Activated naive CD8-positive, alpha-beta T cell treated with anti-CD3 and anti-CD28 coated beads for 36 hours (primary cell): ENCODE data around the gene INIP. TPM values are rescaled to one million over a fixed set of nuclear protein-coding genes. Genes with fewer than 3 reads are reported as not detected.
"Not testable (repeated sequence)": the region's sequence is repeated elsewhere in the genome, so short reads cannot be mapped to it uniquely, and the experiment has no call there.

Source experiments
- DNase-seq: peaks from one replicate; pipeline ENCODE4 v3.0.0; 2021
- H3K27ac Mint-ChIP-seq: one replicate; pipeline ENCODE4 v1.8.0; 2022; ENCODE audit warnings: mild to moderate bottlenecking, moderate library complexity, mixed read lengths
- H3K27me3 Mint-ChIP-seq: one replicate; pipeline ENCODE4 v1.8.0; 2022; ENCODE audit warnings: mild to moderate bottlenecking, mixed read lengths
- H3K36me3 Mint-ChIP-seq: one replicate; pipeline ENCODE4 v1.8.0; 2021; ENCODE audit warnings: mild to moderate bottlenecking, mixed read lengths
- H3K4me1 Mint-ChIP-seq: one replicate; pipeline ENCODE4 v1.8.0; 2021; ENCODE audit warnings: mixed read lengths
- H3K4me3 Mint-ChIP-seq: one replicate; pipeline ENCODE4 v1.8.0; 2022; ENCODE audit warnings: mild to moderate bottlenecking, moderate library complexity, mixed read lengths
- H3K9me3 Mint-ChIP-seq: one replicate; pipeline ENCODE4 v1.8.0; 2022; ENCODE audit warnings: mixed read lengths
- total RNA-seq, 2 experiments: library from RNA; stranded (reverse); gene quantifications; one replicate each; pipeline ENCODE4 v1.2.3, GENCODE V29; 2021

INIP gene
- total RNA-seq, 2 experiments from 2014 or later, result 36.8 to 38.6 TPM

DNA sequence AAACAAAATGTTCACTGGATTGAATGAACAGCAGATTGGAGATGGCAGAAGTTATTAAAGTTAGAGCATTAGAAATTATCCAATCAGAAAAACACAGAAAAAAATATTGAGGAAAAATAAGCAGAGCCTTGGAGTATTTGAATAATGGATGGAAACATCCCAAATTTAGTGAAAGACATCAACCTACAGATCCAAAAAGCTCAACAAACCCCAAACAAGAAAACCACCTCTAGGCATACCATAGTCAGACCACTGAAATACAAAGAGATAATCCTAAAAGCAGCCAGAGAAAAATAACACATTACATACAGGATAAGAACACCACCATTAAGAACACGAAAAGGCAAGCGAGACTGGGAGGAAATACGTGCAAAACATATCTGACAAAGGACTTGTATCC, 5.2 kb downstream of the INIP start:
- Mint-ChIP-seq H3K36me3 (peaks cover 26% of the 10 kb centered on the region), H3K27me3 (no peaks in the 10 kb centered on the region), H3K4me1 (peaks cover 40% of the 10 kb centered on the region), H3K4me3 (no peak overlapping the region), H3K27ac (no peak overlapping the region), H3K9me3 (no peaks in the 10 kb centered on the region)
- no peak for DNase-seq

DNA sequence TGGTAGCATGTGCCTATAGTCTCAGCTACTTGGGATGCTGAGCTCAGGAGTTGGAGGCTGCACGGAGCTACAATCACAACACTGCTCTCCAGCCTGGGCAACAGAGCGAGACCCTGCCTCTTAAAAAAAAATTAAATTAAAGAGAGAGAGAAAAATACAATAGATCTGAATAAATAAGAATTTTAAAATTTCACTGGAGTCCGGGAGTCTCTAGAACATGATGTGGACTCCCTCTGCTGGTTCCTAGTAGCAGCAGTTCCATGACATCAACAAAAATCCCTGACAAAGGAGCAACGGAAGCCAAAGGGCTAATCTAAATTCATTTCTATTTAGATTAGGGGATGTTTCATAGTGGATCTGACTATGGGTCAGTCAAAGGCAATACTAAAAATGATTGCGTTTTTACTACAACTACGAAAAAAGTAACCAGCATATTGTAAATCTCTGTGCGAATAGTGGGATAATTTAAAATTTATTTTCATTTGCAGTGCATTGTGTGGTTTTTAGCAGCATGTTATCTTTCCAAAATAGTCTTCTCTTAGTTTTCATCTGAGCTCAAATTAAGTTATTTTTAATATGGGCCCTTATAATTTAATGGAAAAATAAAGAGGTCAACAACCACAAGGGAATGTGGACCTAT, 6.7 kb downstream of the INIP start:
- peaks cover 28% of the 10 kb centered on the region for H3K36me3 Mint-ChIP-seq
- no peaks in the 10 kb centered on the region for H3K9me3 Mint-ChIP-seq
- no peak overlapping the region for H3K4me3 Mint-ChIP-seq
- no peak for DNase-seq
- peaks cover 37% of the 10 kb centered on the region for H3K4me1 Mint-ChIP-seq
- H3K27ac Mint-ChIP-seq, result no peak overlapping the region
- H3K27me3 Mint-ChIP-seq, result no peaks in the 10 kb centered on the region

DNA sequence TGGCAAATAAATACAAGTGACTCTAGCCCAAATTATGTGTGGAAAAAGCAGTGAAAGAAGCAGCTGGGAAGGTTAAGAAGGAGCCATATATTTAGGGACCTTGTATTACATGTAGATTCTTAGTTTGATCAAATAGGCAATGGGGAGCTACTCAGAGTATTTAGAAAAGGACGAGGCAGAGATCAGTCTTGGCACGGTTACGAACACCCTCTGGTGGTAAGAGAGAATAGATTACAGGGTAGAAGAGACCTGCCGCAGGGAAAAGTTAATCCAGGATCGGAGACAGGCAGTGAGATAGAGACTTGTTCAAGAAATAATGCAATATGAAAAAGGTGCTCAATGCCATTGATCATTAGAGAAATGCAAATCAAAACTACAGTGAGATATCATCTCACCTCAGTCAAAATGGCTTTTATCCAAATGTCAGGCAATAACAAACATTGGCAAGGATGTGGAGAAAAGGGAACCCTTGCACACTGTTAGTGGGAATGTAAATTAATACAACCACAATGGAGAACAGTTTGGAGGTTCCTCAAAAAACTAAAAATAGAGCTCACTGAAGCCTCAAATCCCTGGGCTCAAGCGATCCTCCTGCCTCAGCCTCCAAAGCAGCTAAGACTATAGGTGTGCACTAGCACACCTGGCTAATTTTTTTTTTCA, 12.0 kb downstream of the INIP start:
- no peak overlapping the region for H3K4me3 Mint-ChIP-seq
- no peak for DNase-seq
- H3K27ac Mint-ChIP-seq, result no peak overlapping the region
- peaks cover 20% of the 10 kb centered on the region for H3K36me3 Mint-ChIP-seq
- no peaks in the 10 kb centered on the region for H3K27me3 Mint-ChIP-seq
- no peaks in the 10 kb centered on the region for H3K9me3 Mint-ChIP-seq
- H3K4me1 Mint-ChIP-seq, result peaks cover 25% of the 10 kb centered on the region

DNA sequence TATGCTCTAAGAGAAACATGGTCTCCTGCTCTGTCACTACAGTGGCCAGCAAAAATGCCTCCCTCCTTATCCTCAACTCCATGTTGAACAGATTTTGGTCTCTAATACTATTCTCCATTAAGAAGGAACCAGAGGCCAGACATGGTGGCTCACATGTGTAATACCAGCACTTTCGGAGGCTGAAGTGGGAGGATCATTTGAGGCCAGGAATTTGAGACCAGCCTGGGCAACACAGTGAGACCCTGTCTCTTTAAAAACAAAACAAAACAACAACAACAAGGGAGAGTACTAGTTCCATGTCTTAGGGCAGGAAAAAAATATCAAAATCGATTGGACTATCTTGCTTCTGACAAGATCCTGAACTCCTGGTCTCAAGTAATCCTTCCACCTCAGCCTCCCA, 14.6 kb downstream of the INIP start:
- peaks cover 26% of the 10 kb centered on the region for H3K4me1 Mint-ChIP-seq
- DNase-seq, result no peak
- no peaks in the 10 kb centered on the region for H3K27me3 Mint-ChIP-seq
- H3K27ac Mint-ChIP-seq, result no peak overlapping the region
- H3K9me3 Mint-ChIP-seq, result no peaks in the 10 kb centered on the region
- H3K36me3 Mint-ChIP-seq, result peaks cover 24% of the 10 kb centered on the region
- H3K4me3 Mint-ChIP-seq, result no peak overlapping the region

DNA sequence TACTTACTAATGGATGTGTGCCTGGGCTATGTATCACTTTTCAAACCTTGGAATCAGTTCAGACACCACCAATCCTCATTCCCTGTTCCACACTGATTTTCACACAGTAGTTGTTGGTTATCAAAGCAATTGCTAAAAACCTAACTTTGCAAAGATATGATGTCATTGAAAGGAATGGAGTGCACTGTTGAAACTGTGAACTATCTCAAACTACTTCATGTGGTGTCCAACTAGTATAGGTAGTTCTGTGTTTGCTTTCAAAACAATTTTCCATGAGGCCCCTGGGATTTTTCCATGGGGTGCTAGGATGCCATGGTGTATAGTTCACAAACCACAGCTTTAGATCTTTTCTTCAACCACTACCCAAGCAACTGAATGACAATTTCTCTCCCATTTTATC, 17.8 kb downstream of the INIP start:
- H3K27me3 Mint-ChIP-seq, result no peaks in the 10 kb centered on the region

DNA sequence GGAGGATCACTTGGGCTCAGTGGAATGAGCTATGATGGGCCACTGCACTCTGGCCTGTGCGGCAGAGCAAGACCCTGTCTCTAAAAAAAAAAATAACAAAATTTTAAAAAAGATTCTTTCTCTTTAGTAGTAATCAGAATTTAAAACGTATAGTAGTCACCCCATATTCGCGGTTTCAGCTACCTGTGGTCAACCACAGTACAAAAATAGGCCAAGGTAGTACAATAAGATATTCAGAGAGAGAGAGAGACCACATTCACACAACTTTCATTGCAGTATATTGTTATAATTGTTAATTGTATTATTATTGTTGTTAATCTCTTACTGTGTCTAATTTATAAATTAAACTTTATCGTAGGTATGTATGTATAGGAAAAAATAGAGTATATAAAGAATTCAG, 18.7 kb downstream of the INIP start:
- no peak overlapping the region for H3K4me3 Mint-ChIP-seq
- H3K9me3 Mint-ChIP-seq, result no peaks in the 10 kb centered on the region
- peak; percentile 20 for DNase-seq
- H3K27ac Mint-ChIP-seq, result no peak overlapping the region
- H3K36me3 Mint-ChIP-seq, result peaks cover 34% of the 10 kb centered on the region
- peaks cover 24% of the 10 kb centered on the region for H3K4me1 Mint-ChIP-seq
- no peaks in the 10 kb centered on the region for H3K27me3 Mint-ChIP-seq

More for the DNA sequence above, 17.8 kb downstream of the INIP start:
- Mint-ChIP-seq H3K4me1 (peaks cover 24% of the 10 kb centered on the region), H3K9me3 (no peaks in the 10 kb centered on the region), H3K4me3 (no peak overlapping the region), H3K27ac (peak overlapping the region; percentile 29), H3K36me3 (peaks cover 34% of the 10 kb centered on the region)
- no peak for DNase-seq

DNA sequence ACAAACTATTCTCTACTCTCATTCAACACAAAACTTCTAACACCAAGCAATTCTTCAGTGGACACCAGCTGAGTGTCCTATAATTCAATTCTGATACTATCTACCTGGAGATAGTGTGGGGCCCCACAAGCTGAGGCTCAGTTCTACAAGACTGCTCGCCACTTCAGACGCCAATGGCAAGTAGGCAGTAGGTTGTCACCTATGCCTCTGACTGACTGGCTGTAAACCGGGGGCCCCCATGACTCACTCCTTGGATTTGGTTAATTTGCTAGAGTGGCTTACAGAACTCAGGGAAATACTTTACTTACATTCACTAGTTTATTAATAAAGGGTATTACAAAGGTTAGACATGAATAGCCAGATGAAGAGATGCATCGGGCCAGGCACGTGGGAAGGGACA, 21.5 kb downstream of the INIP start:
- no peaks in the 10 kb centered on the region for H3K27me3 Mint-ChIP-seq
- no peak overlapping the region for H3K4me3 Mint-ChIP-seq
- H3K36me3 Mint-ChIP-seq, result peaks cover 39% of the 10 kb centered on the region
- H3K9me3 Mint-ChIP-seq, result no peaks in the 10 kb centered on the region
- no peak for DNase-seq
- H3K4me1 Mint-ChIP-seq, result peaks cover 24% of the 10 kb centered on the region
- no peak overlapping the region for H3K27ac Mint-ChIP-seq

DNA sequence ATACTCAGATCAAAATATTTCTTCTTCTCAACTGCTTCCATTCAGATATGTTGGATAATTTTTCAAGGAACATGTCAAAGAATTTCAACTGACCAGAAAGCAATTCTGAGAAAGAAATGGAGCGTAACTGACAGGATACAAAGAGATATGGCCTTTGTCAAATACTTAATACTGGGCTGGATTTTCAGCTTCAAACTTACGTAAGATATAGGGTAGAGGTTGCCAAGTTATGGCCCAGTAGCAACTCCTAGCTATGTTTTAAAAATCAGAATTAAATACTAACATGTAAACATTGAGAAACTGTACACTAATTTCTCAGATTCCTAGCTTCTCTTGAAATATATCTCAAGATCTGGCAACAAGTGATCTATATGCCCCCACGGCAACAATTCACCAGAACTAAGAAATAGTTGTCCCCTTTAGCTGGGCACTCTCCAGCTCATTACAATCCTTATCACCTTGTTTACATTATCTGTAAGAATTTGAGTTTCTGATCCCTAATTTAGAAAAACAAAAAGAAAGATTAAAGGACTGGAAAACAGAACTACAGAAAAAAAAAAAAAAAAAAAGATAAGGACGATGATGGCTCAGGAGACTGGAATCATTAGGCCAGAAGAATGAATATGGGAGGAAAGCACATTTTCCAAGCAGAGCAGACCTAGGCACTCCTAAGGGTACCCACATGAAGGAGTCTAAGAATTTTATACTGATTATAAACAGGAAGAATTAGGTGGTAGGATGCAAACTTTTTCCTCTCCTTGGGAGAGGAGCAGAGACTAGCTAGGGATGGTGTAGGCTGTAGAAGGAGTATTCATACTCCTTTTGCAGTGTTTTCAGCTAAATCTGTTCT, 23.0 kb downstream of the INIP start:
- H3K27ac Mint-ChIP-seq, result no peak overlapping the region
- DNase-seq, result no peak
- H3K27me3 Mint-ChIP-seq, result no peaks in the 10 kb centered on the region
- H3K4me3 Mint-ChIP-seq, result no peak overlapping the region
- H3K4me1 Mint-ChIP-seq, result peaks cover 19% of the 10 kb centered on the region
- H3K36me3 Mint-ChIP-seq, result peaks cover 33% of the 10 kb centered on the region
- H3K9me3 Mint-ChIP-seq, result no peaks in the 10 kb centered on the region

DNA sequence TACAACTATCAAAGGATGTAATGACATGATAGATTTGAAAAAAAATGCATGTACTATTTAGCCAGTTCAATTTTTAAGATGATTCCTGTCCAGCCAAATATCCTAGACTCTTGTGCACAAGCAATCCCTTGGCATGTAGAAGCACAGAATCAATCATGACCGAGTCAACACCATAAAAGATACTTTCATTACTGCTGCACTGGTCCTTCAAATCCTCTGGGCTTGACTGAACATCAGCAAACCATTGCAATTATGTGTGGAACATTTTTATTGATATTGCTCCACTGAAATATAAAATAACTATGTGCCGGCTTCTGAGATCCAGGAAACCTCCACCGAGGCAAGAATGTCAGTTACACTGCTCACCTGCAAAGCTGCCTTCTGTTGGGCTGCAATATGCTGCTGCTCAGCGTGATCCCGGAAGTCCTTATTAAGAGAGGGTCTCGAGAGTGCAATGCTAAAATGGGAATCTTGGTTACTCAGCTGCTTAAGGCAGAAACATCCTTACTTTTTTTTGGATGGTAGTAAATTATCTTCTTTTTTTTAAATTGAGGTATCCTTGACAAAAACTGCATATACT, 28.7 kb downstream of the INIP start:
- Mint-ChIP-seq H3K36me3 (peaks cover 18% of the 10 kb centered on the region), H3K27ac (no peak overlapping the region), H3K4me1 (peaks cover 2% of the 10 kb centered on the region), H3K4me3 (no peak overlapping the region), H3K9me3 (no peaks in the 10 kb centered on the region), H3K27me3 (no peaks in the 10 kb centered on the region)
- no peak for DNase-seq

DNA sequence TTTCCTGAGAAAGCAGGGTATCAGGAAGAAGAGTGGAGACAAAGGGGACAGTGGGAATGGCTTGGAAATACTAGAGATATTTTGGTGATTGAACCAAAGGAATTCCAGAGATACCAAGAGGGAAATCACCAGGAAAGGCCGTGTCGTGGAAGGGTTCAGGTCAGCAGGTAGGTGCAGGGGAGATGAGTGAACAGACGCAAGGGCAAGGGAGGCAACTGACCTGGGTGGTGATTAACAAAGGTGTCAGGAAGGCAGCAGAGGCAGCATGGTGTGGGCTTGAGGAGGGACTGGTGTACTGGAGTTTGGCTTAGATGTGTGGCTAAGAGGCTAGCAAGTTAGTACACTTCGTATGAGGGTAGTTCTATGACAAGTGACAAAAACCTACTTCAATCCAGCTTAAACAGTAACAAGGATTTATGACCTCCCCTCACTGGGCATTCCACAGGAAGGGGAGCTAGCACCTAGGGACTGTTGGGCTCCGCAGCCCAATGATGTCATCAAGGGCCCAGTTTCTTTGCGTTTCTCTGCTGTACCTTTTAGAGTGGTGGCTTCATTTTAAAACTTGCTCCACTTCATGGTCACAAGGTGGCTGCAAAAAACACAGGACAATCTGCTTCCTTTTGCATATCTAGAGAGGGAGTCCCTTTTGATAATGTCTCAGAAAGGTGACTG, 37.0 kb downstream of the INIP start:
- Mint-ChIP-seq H3K9me3 (peaks cover 11% of the 10 kb centered on the region), H3K4me3 (no peak overlapping the region), H3K27ac (no peak overlapping the region), H3K36me3 (peaks cover 14% of the 10 kb centered on the region), H3K27me3 (no peaks in the 10 kb centered on the region), H3K4me1 (peaks cover 4% of the 10 kb centered on the region)
- DNase-seq, result no peak

DNA sequence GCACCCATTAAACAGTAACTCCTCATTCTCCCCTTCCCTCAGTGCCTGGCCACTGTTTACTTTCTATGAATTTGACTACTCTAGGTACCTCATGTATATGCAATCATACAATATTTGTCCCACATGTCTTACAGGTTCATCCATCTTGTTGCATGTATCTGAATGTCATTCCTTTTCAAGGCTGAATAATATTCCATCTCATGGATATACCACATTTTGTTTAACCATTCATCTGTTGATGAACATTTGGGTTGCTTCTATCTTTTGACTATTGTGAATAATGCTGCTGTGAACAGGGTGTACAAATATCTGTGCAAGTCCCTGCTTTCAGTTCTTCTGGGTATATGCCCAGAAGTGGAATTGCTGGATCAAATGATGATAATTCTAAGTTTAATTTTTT, 40.9 kb downstream of the INIP start:
- H3K4me1 Mint-ChIP-seq, result no peaks in the 10 kb centered on the region
- no peak overlapping the region for H3K4me3 Mint-ChIP-seq
- H3K36me3 Mint-ChIP-seq, result peaks cover 5% of the 10 kb centered on the region
- H3K27ac Mint-ChIP-seq, result no peak overlapping the region
- peaks cover 8% of the 10 kb centered on the region for H3K9me3 Mint-ChIP-seq
- no peaks in the 10 kb centered on the region for H3K27me3 Mint-ChIP-seq
- no peak for DNase-seq

DNA sequence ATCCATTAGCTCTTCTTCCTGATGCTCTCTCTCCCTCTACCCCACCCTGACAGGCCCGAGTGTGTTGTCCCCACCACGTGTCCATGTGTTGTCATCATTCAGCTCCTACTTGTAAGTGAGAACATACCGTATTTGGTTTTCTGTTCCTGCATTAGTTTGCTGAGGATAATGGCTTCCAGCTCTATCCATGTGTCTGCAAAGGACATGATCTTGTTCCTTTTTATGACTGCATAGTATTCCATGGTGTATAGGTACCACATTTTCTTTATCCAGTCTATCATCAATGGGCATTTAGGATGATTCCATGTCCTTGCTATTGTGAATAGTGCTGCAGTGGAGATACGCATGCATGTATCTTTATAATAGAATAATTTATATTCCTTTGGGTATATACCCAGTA, 44.7 kb downstream of the INIP start:
- not testable (repeated sequence) for H3K27ac Mint-ChIP-seq, H3K4me1 Mint-ChIP-seq, DNase-seq, H3K27me3 Mint-ChIP-seq, H3K4me3 Mint-ChIP-seq, H3K9me3 Mint-ChIP-seq, H3K36me3 Mint-ChIP-seq

DNA sequence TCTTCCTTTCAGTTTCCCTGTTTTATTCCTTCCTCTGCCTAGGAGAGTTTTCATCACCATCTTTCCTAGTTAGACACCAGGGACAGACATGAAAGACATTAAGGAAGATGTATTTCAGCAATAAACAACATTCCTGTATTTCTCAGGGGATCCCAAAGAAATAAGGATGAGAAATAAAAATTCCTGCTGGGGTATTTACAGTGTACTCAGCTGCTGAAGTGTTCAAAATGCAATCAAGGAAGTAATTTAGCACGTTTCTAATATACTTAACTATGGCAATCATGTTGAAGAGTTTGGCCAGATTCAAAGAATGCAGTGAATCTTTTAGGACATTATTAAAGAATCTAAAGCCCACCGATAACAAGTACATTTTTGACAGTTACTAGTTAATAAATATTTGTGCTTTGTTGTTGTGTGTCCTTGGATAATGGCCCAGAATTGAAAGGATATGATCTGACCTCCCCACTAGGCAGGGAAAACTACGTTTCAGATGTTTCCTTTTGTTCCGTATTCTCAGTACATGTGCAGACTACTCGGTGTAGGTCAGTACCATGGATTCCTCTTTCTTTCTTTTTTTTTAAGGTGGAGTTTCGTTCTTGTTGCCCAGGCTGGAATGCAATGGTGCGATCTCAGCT, 46.8 kb downstream of the INIP start:
- Mint-ChIP-seq H3K27me3 (no peaks in the 10 kb centered on the region), H3K36me3 (no peaks in the 10 kb centered on the region), H3K27ac (no peak overlapping the region), H3K4me3 (no peak overlapping the region), H3K4me1 (no peaks in the 10 kb centered on the region), H3K9me3 (no peaks in the 10 kb centered on the region)
- DNase-seq, result no peak

DNA sequence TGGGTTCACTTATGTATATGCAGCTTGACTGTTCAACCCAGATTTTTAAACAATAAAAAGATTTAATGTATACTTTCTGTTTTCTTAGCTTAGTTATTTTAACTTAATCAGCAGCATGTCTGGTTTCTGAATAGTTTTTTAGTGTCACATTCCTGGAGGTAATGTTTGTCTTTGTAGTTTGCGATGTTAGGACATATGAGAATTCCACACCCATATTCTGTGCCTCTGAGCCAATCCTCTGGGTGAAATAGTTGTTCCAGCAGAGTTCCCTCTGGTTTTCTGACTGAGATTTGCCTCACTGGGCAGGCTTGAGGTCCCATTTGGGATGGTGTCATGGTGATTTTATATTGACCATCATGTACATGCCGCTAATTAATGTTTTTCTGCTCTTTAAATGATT, 48.6 kb downstream of the INIP start:
- H3K27me3 Mint-ChIP-seq, result no peaks in the 10 kb centered on the region
- H3K36me3 Mint-ChIP-seq, result no peaks in the 10 kb centered on the region
- H3K27ac Mint-ChIP-seq, result no peak overlapping the region
- H3K9me3 Mint-ChIP-seq, result no peaks in the 10 kb centered on the region
- no peaks in the 10 kb centered on the region for H3K4me1 Mint-ChIP-seq
- no peak for DNase-seq
- no peak overlapping the region for H3K4me3 Mint-ChIP-seq
